Dendritic cell treated with granulocyte-macrophage colony-stimulating factor and Interleukin-4, amounts not matched to agents 40 ng/mL and 50 ng/mL, for 4 days (primary cell): ENCODE data around the gene LARP1B.
"Not testable (repeated sequence)": the region's sequence is repeated elsewhere in the genome, so short reads cannot be mapped to it uniquely, and the experiment has no call there.

Source experiments
- H3K27ac Mint-ChIP-seq: one replicate; pipeline ENCODE4 v1.8.0; 2022; ENCODE audit warnings: mild to moderate bottlenecking, mixed read lengths
- H3K27me3 Mint-ChIP-seq: one replicate; pipeline ENCODE4 v1.8.0; 2022; ENCODE audit warnings: mild to moderate bottlenecking, mixed read lengths
- H3K36me3 Mint-ChIP-seq: one replicate; pipeline ENCODE4 v1.8.0; 2022; ENCODE audit warnings: low read depth, mixed read lengths
- H3K4me1 Mint-ChIP-seq: one replicate; pipeline ENCODE4 v1.8.0; 2022; ENCODE audit warnings: low read depth, mixed read lengths
- H3K4me3 Mint-ChIP-seq: one replicate; pipeline ENCODE4 v1.8.0; 2022; ENCODE audit warnings: mild to moderate bottlenecking, moderate library complexity, mixed read lengths
- H3K9me3 Mint-ChIP-seq: one replicate; pipeline ENCODE4 v1.8.0; 2022; ENCODE audit warnings: mixed read lengths
- intact Hi-C: fragments of 100-400 bp; cut with micrococcal nuclease; formaldehyde crosslinking; loops from one replicate; pipeline ENCODE4 v1.15.0; 2022

Gene LARP1B

DNA sequence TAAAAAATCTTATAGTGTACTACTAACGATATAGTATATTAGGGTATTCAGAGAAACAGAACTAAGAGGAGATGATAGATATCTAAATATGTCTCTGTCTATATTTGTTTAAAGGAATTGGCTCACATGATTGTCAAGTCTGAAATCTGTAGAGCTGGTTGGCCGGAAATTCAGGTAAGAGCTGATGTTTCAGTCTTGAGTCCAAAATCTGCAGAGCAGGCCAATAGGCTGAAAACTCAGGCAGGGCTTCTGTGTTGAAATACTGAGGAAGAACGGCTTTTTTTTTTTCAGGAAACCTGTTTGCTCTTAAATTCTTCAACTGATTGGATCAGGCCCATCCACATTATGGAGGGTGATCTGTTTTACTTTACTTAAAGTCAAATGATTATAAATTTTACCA is 194.8 kb downstream of the LARP1B start:
- H3K4me1 Mint-ChIP-seq: no peaks in the 10 kb centered on the region
- intact Hi-C loops: no loop called here
- H3K4me3 Mint-ChIP-seq: no peak overlapping the region
- no peak overlapping the region for H3K27ac Mint-ChIP-seq
- H3K9me3 Mint-ChIP-seq: peaks cover 25% of the 10 kb centered on the region
- H3K36me3 Mint-ChIP-seq: no peaks in the 10 kb centered on the region
- H3K27me3 Mint-ChIP-seq: no peaks in the 10 kb centered on the region

DNA sequence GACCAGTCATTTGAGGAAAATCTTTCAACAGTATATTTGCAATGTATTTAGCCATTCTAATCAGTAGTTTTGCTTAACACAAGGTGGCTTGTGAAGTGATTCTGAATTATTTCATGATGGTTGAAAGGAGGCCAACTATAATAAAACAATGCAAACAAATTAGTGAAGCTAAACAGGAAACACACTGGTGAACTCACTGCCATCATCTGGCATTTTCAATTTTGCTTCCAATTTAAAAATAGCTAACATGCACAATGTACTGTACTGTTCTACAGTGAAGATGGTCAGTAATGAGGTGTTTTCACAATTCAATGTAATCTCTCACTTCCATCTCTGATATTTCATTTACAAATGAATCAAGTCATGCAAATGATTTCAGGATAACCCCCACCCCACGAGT is 195.4 kb downstream of the LARP1B start:
- H3K27ac Mint-ChIP-seq: no peak overlapping the region
- H3K4me3 Mint-ChIP-seq: no peak overlapping the region
- intact Hi-C loops: no loop called here
- no peaks in the 10 kb centered on the region for H3K36me3 Mint-ChIP-seq
- no peaks in the 10 kb centered on the region for H3K4me1 Mint-ChIP-seq
- no peaks in the 10 kb centered on the region for H3K27me3 Mint-ChIP-seq
- peaks cover 31% of the 10 kb centered on the region for H3K9me3 Mint-ChIP-seq

DNA sequence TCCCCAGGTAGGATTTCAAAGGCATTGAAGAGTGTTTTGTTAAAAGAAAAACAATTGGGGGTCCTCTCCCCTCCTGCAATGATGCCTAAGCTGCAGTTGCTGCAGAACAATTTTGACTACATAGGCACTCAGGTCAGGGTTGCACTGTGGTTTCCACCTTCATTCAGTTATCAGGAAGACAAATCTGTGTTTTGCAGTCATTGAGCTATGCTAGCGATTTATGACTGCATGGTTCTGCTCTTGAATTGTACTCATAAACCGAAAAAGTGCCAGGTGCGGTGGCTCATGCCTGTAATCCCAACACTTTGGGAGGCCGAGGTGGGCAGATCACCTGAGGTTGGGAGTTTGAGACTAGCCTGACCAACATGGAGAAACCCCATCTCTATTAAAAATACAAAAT is 197.1 kb downstream of the LARP1B start:
- H3K9me3 Mint-ChIP-seq: peaks cover 23% of the 10 kb centered on the region
- H3K4me3 Mint-ChIP-seq, intact Hi-C loops, H3K27ac Mint-ChIP-seq, H3K36me3 Mint-ChIP-seq, H3K27me3 Mint-ChIP-seq, H3K4me1 Mint-ChIP-seq: not testable (repeated sequence)

DNA sequence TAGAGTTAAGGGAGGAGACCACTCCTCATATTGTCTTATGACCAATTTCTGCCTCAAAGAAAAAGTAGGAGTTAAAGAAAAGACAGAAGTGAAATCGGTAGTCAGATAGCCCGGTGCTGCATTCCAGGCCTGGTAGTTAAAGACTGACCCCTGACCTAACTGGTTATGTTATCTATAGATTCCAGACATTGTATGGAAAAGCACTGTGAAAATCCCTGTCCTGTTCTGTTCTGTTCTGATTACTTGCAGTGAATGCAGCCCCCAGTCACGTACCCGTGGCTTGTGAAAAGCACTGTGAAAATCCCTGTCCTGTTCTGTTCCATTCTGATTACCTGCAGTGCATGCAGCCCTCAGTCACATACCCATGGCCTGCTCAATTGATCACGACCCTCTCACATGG is 198.8 kb downstream of the LARP1B start:
- H3K27me3 Mint-ChIP-seq, H3K4me1 Mint-ChIP-seq, H3K27ac Mint-ChIP-seq, intact Hi-C loops, H3K4me3 Mint-ChIP-seq, H3K36me3 Mint-ChIP-seq: not testable (repeated sequence)
- H3K9me3 Mint-ChIP-seq: peaks cover 36% of the 10 kb centered on the region
